GM19035 (cell line): ENCODE data around the gene SERPINB3.
"Not testable (repeated sequence)": the region's sequence is repeated elsewhere in the genome, so short reads cannot be mapped to it uniquely, and the experiment has no call there.

ENCODE experiments used
- ATAC-seq: cut with Tn5 transposase; IDR thresholded peaks from one replicate; pipeline ENCODE4 v1.9.1; 2021; ENCODE audit not compliant: unreplicated experiment

Gene SERPINB3

DNA sequence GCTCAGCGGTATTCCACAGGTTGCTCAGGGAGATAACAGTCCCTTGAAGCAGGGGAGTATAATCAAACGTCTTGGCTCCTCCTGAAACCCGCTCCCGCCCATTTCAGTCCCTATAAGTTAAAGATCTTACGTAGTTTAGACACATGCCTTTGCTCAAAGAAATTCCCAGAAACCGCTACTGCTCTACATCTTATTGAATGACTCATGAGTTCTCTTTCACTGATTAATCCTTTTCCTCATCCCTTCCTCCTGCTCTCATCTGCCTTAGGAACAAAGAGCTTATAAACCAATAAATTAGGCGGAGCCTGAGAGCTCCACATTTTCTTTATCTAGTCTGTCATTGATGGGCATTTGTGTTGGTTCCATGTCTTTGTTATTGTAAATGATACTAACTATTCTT lies 13.5 kb downstream of the SERPINB3 start:
- ATAC-seq, result no peak

DNA sequence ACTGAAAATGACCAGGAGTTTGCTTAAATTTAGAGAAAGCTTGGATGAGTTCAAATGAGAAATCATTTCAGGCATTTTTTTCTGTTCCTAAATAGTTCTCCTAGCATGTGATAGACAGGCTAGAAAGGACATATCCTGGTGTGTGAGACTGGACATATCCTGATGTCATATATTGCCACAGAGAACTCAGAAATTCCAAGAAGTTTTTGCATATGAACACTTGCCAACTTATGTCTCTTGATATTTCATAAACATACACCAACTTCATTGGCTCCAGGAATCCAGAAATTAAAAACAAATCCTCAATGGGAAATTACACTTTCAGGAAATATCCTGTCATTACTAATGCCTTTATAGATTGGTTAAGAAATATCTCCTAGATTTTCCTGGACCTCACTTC lies 14.8 kb downstream of the SERPINB3 start:
- no peak for ATAC-seq

DNA sequence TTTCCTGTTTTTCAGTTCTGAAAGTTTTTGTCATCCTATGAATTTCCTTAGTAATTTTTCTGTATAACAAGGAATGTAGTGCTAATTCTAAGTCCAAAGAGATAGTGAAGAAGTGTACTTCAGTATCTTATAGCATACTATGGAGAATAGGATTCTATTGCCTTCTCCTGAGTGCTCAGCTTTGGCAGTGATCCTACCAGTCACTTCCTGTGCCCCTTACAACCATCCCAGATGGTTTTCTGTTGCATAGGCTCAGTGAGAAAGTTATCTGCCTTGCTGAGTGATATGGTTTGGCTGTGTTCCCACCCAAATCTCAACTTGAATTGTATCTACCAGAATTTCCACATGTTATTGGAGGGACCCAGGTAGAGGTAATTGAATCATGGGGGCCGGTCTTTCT lies 17.0 kb downstream of the SERPINB3 start:
- not testable (repeated sequence) for ATAC-seq

DNA sequence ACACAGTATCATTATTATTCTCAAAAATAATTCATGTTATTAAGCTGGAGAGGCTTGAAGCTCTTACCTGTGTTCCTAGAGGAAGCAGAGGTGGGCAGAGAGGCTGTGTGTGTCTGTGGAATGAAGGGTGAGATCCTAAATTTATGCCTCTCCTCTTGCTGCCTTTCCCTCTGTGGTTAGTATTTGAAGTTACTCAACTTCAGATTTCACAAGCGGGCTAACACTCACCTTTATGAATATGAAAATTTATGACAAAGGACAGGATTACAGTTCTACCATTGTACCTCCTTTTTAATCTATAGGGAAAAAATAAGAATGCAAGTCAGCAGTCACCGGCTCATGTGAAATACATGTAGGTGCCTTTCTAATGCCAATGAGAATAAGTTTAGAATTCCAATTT lies 17.6 kb downstream of the SERPINB3 start, which contains the start of gene SERPINB4:
Gene SERPINB4 (minus strand): TSS at position 115 of the 400 bp plus-strand sequence. CDS start 679 bp downstream, outside the sequence.
- ATAC-seq, result not testable (repeated sequence)

DNA sequence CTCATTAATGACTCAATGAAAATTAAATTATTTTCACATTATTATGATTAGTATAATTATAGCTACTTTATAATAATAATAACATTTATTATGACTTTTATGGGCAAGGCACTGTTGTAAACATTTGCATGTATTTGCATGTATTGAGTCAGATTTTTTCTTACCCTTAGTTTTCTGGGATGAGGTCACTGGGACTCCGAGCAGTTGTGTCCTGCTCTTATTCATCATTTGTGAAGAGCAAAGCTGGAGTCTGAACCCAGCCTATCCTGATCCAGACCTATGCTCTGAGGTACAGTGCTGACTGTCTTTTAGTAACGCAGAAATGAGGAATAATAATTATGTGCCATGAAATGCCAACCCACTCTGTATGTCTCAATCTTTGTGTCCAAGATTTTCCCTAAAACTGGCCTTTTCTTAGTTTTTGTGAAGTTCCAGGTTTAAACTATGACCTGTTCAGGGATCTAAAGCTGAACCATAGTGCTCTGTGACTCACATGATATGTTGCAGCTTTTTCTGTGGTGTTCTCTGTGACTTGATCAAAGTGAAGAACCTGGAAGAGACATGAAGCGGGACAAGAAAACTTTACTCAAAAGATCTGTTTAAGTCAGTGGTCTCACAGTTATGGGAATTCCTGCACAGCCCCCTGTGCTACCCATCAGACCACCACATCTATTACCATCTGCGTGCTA lies 18.9 kb downstream of the SERPINB3 start:
- not testable (repeated sequence) for ATAC-seq

DNA sequence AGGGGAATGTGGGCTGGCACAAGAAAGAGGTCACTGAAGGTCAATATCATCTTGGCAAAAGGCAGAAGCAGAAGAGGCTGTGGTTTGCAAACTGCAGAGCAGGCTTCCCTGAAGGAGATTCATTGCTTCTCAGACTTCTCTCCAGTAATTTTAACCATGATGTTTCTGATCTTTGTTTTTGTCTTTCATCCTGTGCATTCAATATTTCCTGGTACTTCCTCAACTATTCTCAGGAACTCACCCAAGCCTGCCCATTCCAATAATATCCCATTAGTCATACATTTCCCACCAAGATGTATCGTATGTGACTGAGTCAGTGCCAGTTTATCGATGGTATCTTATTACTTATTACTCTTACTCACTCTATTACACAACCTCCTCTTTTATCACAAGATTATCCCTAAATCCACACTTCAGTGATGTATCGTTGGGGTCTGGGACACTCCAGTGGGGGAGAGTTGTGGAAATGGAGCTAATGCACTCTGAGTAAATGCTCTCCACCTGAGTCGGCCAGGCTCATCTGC lies 20.5 kb downstream of the SERPINB3 start:
- ATAC-seq, result not testable (repeated sequence)

DNA sequence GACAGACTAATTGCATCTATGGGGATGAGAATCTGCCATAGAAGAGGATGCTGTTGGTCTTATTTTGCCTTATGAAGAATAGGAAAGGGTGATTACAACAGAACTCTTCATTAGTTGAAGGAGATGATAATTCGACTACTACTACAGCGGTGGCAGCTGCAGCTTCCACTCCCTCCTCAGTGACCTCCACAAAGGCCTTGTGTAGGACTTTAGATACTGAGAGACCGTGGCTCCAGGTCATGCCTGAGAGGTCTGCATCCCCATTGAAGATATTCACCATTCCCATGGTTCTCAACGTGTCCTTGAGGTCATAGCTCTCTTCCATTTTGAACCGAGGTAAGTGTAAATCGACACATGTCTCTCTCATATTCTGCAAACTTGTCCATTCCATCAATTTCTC lies 24.0 kb downstream of the SERPINB3 start:
- ATAC-seq, result no peak

DNA sequence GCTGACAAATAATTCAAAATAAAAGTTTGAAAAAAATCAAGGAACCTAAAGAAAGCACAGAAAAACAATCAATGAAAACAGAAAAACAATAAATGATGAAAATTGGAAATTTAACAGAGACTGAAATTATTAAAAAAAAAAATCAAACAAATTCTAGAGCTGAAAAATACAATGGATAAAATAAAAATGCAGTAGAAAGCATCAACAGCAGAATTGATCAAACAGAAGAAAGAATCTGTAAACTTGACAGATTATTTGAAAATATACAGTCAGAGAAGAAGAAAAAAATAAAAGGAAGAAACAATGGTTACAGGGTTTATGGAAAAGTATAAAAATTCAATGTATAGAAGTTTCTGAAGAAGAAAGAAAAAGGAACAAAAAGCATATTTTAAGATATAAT lies 33.9 kb downstream of the SERPINB3 start:
- ATAC-seq, result no peak

DNA sequence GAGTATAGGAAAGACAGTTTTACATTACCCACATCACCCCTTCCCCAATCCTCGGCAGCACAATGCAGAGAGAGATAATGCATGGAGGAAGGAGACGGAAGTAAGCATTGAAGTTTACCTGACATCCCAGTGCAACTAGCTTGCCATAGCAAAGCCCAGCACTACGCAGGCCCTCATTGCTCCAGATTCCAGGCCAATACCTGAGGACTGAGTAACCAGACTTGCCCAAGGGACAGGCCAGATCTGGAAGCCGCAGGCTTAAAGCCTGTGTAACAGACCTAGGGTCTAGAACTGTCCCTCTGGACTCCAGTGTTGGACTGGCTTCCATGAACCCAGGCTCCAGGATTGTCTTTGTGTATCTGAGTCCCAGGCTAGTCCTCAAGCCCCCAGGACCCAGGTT lies 35.3 kb downstream of the SERPINB3 start:
- ATAC-seq, result no peak

DNA sequence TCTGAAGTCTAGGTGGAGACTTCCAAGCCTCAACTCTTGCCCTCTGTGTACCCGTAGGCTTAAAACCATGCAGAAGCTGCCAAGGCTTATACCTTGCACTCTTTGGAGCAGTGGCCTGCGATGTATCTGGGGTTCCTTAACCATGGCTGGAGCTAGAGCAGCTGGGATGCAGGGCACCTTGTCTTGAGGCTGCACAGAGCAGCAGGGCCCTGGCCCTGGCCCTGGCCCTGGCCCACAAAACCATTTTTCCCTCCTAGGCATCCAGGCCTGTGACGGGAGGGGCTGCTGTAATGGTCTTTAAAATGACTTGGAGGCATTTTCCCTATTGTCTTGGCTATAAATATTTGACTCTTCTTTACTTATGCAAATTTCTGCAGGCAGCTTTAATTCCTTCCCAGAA lies 36.8 kb downstream of the SERPINB3 start:
- no peak for ATAC-seq

DNA sequence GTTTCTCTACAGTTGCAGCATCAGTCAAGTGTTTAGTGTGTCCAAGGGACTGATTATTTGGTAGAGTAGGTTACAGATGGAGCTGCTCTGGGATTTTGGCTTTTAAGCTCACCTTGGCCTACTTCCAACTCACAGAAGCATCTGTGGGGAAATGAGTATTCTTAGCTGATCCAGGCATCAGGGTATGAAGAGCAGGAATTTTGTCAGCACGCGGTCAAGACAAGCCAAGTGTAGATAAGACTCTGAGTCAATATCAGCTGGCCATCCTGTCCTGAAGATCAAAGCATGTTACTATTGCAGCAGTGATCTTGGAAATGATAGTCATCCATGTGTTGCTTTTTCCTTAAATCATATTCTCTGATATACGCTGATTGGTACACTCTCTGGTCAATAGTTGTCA lies 42.0 kb downstream of the SERPINB3 start:
- no peak for ATAC-seq

DNA sequence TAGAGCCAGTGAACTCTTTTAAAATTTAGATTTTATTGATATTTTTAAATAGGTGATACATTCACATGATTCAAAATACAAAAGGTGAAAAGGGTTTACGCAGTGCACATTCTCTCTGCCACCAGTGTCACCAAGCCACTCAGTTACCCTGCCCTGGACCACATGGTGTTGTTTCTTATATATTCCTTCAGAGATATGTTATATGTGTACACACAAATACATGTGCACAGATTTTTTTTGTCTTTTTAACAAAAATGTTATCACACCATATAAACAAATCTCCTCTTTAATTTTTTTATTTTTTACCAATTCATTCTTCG lies 43.8 kb downstream of the SERPINB3 start:
- no peak for ATAC-seq

DNA sequence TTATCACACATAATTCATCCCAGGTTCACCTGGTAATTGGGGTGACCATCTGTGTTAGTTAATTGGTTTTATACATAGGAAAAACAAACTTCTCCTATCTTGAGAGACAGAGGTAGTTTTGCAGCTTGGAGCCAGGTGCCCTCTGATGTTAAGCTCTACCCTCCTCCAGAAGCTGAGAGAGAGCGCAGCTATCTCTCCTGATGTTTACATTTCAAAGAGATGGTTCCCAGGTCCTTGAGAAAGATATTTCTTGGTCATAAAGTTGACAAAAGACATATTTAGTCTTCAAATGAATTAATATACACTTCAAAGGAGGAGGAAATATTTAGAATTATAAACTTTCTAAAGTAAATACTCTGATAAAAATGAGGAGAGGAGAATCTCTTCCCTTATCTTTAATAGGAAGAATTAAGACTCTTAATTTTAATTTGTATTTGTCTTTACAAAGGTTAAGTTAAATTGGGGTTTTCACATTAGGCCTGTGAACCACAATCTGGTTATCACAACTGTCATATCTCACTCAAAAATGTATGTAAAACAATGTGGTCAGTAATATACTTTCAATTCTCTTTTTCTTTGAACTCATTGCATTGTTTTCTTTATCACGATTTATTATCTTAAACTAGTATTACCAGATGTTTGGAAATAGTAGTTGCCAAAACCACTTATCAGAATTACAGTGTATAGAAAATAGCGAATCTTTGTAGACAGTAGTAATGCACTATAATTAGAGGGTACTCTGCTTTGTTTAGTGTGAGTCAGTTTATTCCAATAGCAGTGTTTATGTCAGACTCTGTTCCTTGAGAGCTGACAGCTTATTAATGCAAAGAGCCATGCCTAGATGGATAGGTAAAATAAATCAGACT lies 44.4 kb downstream of the SERPINB3 start:
- ATAC-seq, result peak; percentile 82

DNA sequence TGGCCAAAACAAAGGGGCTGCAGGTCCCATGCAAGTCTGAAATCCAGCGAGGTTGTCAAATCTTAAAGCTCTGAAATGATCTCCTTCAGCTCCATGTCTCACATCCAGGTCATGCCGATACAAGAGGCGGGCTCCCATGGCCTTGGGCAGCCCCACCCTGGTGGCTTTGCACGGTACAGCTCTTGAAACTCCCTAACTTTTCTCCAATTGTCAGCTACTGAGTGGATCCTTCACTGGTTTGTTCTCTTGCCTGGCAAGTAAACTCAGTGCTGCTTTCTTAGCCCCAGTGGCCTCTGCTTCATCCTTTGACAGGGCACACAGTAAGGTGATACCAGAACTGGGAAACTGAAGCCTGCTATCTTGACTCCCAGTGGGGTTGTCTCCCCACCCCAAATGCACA lies 48.3 kb downstream of the SERPINB3 start:
- ATAC-seq, result no peak

DNA sequence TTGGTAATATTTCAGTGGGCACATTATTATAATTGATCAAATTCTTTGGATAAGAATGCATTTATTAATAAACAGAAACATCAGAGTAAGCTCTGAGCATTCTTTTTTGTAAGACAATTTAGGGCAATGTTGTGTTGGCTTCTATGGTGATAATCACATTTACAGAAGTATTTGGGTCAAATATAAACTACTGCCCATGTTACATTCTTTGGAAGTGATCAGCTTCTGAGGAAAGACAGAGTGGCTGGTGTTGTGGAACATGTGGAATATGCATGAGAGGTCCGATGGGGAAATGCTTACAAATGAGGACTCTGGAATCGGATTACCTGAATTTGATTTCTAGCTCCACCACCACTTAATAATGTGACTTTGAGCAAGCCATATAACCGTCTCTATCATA lies 55.2 kb downstream of the SERPINB3 start:
- no peak for ATAC-seq
